B cell (primary cell): ENCODE data around the gene FRYL. TPM values are rescaled to one million over a fixed set of nuclear protein-coding genes. Genes with fewer than 3 reads are reported as not detected.

Experiments
- ATAC-seq: fragments of 200-7000 bp; cut with Tn5 transposase; one replicate; pipeline ENCODE4 v1.10.0; 2021; ENCODE audit warnings: low read depth, mild to moderate bottlenecking, moderate number of reproducible peaks, moderate library complexity
- CTCF ChIA-PET: fragments of 350-600 bp; sonication (Branson Sonifier 250); formaldehyde crosslinking; loops from one replicate; lab custom pipeline; 2021; ENCODE audit warnings: antibody characterized with exemption, inconsistent platforms; lab: Charles Lee
- POLR2A ChIA-PET: fragments of 350-600 bp; sonication (Branson Sonifier 250); formaldehyde crosslinking; loops from one replicate; lab custom pipeline; 2021; ENCODE audit warnings: antibody characterized with exemption; lab: Charles Lee
- DNase-seq: peaks from one replicate; pipeline ENCODE4 v3.0.0; 2013
- H2AFZ ChIP-seq: 2 replicates; pipeline ENCODE4 v1.6.1; 2012; ENCODE audit warnings: mild to moderate bottlenecking, low read depth, low read length; ENCODE audit not compliant: insufficient read depth, poor library complexity, severe bottlenecking
- H3K27ac ChIP-seq, 2 donors: 1 replicate in 1 of 2; 2 replicates in 1 of 2; pipeline ENCODE4 v1.5.1; 2012 to 2013; ENCODE audit warnings: low read length in 2 of 2, mild to moderate bottlenecking in 2 of 2, moderate library complexity in 1 of 2
- H3K27me3 ChIP-seq, 4 experiments: fragments of 200-600 bp in 1 of 4; sonication (generic) in 1 of 4; replicated peaks in 1 of 4; 1 replicate in 2 of 4; 2 replicates in 2 of 4; pipeline versions ENCODE4 v1.6.1 to v1.7.0; 2013 to 2016; ENCODE audit warnings: low read length in 3 of 4, mild to moderate bottlenecking in 2 of 4, mixed read lengths in 1 of 4, moderate library complexity in 1 of 4; ENCODE audit not compliant: insufficient read depth in 4 of 4, control insufficient read depth in 3 of 4; ENCODE audit errors: control extremely low read depth in 1 of 4
- H3K36me3 ChIP-seq, 2 experiments: replicated peaks in 1 of 2; 1 replicate in 1 of 2; 2 replicates in 1 of 2; pipeline versions ENCODE4 v1.6.1 to v1.7.1; 2013; ENCODE audit warnings: low read length in 1 of 2; ENCODE audit not compliant: insufficient read depth in 2 of 2, control insufficient read depth in 1 of 2; ENCODE audit errors: control extremely low read depth in 1 of 2, extremely low read depth in 1 of 2
- H3K4me1 ChIP-seq, 2 donors: fragments of 200-600 bp in 1 of 2; sonication (generic) in 1 of 2; 1 replicate in 1 of 2; 2 replicates in 1 of 2; pipeline versions ENCODE4 v1.5.1 to v1.6.1; 2013 to 2017; ENCODE audit warnings: low read length in 2 of 2; ENCODE audit not compliant: control insufficient read depth in 2 of 2, insufficient read depth in 2 of 2
- H3K4me2 ChIP-seq: replicated peaks from 2 replicates; pipeline ENCODE3; 2012; ENCODE audit warnings: mild to moderate bottlenecking, low read depth, low read length; ENCODE audit not compliant: poor library complexity, severe bottlenecking
- H3K4me3 ChIP-seq, 5 experiments: fragments of 200-600 bp in 1 of 5; sonication (generic) in 1 of 5; 1 replicate in 3 of 5; 2 replicates in 2 of 5; pipeline versions ENCODE4 v1.5.1 to v1.7.0; 2011 to 2016; ENCODE audit warnings: low read length in 4 of 5, mild to moderate bottlenecking in 4 of 5, low read depth in 2 of 5, control low read depth in 1 of 5, moderate library complexity in 1 of 5; ENCODE audit not compliant: insufficient read depth in 1 of 5; ENCODE audit errors: control extremely low read depth in 1 of 5, extremely low read depth in 1 of 5
- H3K79me2 ChIP-seq: fragments of 200-600 bp; sonication (generic); one replicate; pipeline ENCODE4 v1.6.0; 2016; ENCODE audit warnings: low read length; ENCODE audit not compliant: control insufficient read depth, insufficient read depth
- H3K9ac ChIP-seq: fragments of 200-600 bp; sonication (generic); 2 replicates; pipeline ENCODE4 v1.6.1; 2017; ENCODE audit warnings: mild to moderate bottlenecking, low read length, moderate library complexity
- H3K9me3 ChIP-seq, 3 donors: one replicate each; pipeline versions ENCODE4 v1.6.1 to v1.7.1; 2013; ENCODE audit warnings: low read length in 2 of 3; ENCODE audit not compliant: control insufficient read depth in 2 of 3, insufficient read depth in 1 of 3; ENCODE audit errors: control extremely low read depth in 1 of 3
- H4K20me1 ChIP-seq: 2 replicates; pipeline ENCODE4 v1.6.0; 2012; ENCODE audit warnings: mild to moderate bottlenecking, low read length; ENCODE audit not compliant: insufficient read depth, control insufficient read depth, poor library complexity, severe bottlenecking
- H3K27ac Mint-ChIP-seq: one replicate; pipeline ENCODE4 v1.8.0; 2021; ENCODE audit warnings: mixed read lengths
- H3K27me3 Mint-ChIP-seq: one replicate; pipeline ENCODE4 v1.8.0; 2021; ENCODE audit warnings: mixed read lengths
- H3K4me1 Mint-ChIP-seq: one replicate; pipeline ENCODE4 v1.8.0; 2021; ENCODE audit warnings: mixed read lengths
- H3K4me3 Mint-ChIP-seq: one replicate; pipeline ENCODE4 v1.8.0; 2021; ENCODE audit warnings: mixed read lengths
- H3K9me3 Mint-ChIP-seq: one replicate; pipeline ENCODE4 v1.8.0; 2022; ENCODE audit warnings: mixed read lengths; ENCODE audit not compliant: insufficient read depth
- CTCF ChIP-seq: fragments of 200-600 bp; IDR thresholded peaks from one replicate; pipeline ENCODE4 v1.8.0; 2022; ENCODE audit warnings: antibody characterized with exemption, mild to moderate bottlenecking
- EZH2 ChIP-seq: IDR thresholded peaks from 2 replicates; pipeline ENCODE4 v1.6.1; 2012; ENCODE audit warnings: borderline replicate concordance, low read depth, mild to moderate bottlenecking, moderate library complexity, low read length; ENCODE audit not compliant: insufficient read depth, poor library complexity, severe bottlenecking
- WGBS: methylation state at CpG from one replicate; pipeline ENCODE4 v1.1.5; 2013; ENCODE audit warnings: missing lambda C conversion rate; ENCODE audit not compliant: insufficient coverage; 5-methylcytosine and 5-hydroxymethylcytosine counted together
- intact Hi-C: fragments of 100-400 bp; cut with micrococcal nuclease; formaldehyde crosslinking; loops from one replicate; pipeline ENCODE4 v1.10.0; 2022
- polyA minus RNA-seq: library from RNA; depleted of rRNA, polyadenylated mRNA; stranded (reverse); fragments of >200 nt; gene quantifications from 2 replicates; pipeline ENCODE4 v1.2.3, GENCODE V29; 2012
- polyA plus RNA-seq: library from polyadenylated mRNA; depleted of rRNA; stranded (reverse); fragments of >200 nt; gene quantifications from 2 replicates; pipeline ENCODE4 v1.2.3, GENCODE V29; 2012
- total RNA-seq, 2 donors: library from RNA; stranded (reverse); fragments of 120-200 nt in 1 of 2; gene quantifications; 1 replicate in 1 of 2; 2 replicates in 1 of 2; pipeline versions ENCODE4 v1.2.3 to v1.2.4, GENCODE V29; 2013 to 2022

Gene FRYL
- 133 and 138 TPM in 2 replicates for total RNA-seq
- total RNA-seq (2013), result 105 TPM
- polyA plus RNA-seq, result 15.5 and 24.6 TPM in 2 replicates
- 39.7 and 67.1 TPM in 2 replicates for polyA minus RNA-seq

- DNase-seq, result peak; percentile 97
- ATAC-seq, result peak; percentile 88
- Histone ChIP-seq H3K27me3 (no peaks in the 10 kb centered on the region), H3K9me3 (no peaks in the 10 kb centered on the region), H3K4me1 (peaks cover 26 to 34% of the 10 kb centered on the region in 2 donors), H3K4me2 (peak within 1 kb of the TSS; percentile 85), H3K4me3 (peak within 1 kb of the TSS; percentile 87 to 99 (median 94)), H2AFZ (peak within 1 kb of the TSS; percentile 80), H3K27ac (peak within 1 kb of the TSS; percentile 67 to 80), H4K20me1 (peaks cover 22% of the 10 kb centered on the region), H3K36me3 (no peaks in the 10 kb centered on the region), H3K79me2 (peaks cover 41% of the 10 kb centered on the region), H3K9ac (peak within 1 kb of the TSS; percentile 86)
- no peak for TF ChIP-seq CTCF
- no peak for TF ChIP-seq EZH2
- Mint-ChIP-seq H3K27ac (peak within 1 kb of the TSS; percentile 89), H3K4me1 (peaks cover 39% of the 10 kb centered on the region), H3K27me3 (no peaks in the 10 kb centered on the region), H3K4me3 (peak within 1 kb of the TSS; percentile 89), H3K9me3 (no peaks in the 10 kb centered on the region)
- CTCF ChIA-PET, result interaction anchor here (1.0 to 2.5 kb wide), 4 partner anchors 33 to 201 kb away, joined by 3 to 9 read pairs (median 5); partner anchors contain the start of gene OCIAD2
- intact Hi-C loops, result loop anchor here (1.0 to 10.0 kb wide), 4 partner anchors 51 to 439 kb away; partner anchors contain the start of genes OCIAD1, OCIAD2 and SLAIN2
- under 1% methylated on average over 35 of the region's 51 CpGs for WGBS
- POLR2A ChIA-PET, result interaction anchor here (0.6 to 1.9 kb wide), 5 partner anchors 10 to 126 kb away, joined by 3 to 8 read pairs (median 4); partner anchors contain the start of genes OCIAD1 and OCIAD2
These were observed at the start of gene FRYL for GRCh38 chr4:48779998-48780864. FRYL (minus strand) TSS chr4:48780279; CDS start chr4:48634410, 145,869 bp downstream.
